Measurements from ENCODE around the gene PTPRT.

Gene PTPRT

DNA sequence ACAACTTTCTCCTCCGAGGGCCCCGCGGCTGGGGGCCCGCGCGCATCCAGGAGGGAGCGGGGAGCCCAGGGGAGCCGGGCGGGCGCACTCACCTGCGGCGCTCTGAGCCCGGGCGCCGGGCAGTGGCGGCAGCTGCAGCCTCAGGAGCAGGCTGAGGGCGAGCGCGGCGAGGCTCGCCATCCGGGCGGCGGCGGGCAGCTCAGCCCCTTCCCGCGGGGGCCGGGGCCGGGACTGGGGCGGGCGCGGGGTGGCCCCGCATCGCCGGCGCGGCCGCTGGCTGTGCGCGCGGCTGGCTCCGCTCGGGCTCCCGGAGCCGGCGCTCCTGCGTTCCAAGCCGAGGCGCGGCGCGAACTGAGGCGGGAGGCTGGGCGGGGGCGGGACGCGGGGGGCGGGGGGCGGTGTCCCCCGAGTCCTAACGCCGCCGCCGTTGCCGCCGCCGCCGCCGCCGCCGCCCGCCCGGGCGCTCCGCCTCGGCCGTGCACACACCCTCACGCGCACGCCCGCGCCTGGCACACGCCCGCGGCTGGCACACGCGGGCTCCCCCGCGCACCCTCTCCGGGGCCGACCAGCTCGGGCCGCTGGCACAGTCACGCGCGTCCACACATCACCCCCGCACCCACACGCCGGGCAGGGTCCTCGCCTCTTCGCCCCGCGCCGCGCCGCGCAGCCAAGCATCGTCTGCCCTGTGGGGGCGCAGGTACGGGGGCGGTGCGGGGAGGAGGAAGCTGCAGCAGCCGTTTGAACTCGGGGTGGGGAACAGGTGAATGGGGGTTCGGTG lies at the start of gene PTPRT:
Gene PTPRT, minus strand, starts transcription at position 353 of the 778 bp plus-strand sequence. Its CDS starts 173 bp downstream, at position 180.
- no peak for DNase-seq

DNA sequence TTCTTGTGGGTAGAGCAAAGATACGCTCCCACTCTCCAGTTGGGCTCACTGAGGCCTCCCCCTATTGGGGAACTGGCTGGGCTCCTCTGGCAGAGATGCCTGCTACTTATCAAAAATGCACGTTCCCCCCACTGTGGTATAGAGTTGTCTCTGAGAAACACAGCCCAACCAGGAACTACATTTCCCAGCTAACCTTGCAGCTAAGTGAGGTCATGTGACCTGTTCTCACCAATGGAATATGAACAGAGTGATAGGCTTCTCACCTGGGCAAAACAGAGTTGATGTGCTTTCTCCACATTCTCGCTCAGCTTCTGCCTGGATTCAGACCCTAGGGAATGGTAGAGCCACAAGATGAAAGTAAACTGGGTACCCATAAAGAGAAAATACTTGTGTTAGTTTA lies 49.1 kb upstream of the PTPRT start:
- no peak for DNase-seq

DNA sequence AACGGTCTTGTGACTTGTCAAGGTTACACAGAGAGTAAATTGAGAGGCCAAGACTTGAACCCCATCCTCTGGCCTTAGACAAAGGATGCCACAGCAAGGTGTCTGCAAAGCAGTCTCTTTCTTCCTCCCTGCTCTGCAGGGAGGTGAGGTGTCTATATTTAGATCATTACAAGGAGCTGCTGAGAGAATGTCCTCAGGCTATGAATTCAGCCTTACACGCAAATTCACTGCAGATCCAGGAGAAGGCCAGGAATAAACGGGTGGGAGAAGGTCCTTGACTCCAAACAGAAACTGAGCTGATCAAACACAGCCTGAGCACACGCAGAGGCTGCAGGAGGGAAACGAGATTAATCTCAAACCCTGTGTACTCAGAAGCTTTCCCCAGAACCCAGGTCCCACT lies 48.6 kb upstream of the PTPRT start:
- DNase-seq = no peak

DNA sequence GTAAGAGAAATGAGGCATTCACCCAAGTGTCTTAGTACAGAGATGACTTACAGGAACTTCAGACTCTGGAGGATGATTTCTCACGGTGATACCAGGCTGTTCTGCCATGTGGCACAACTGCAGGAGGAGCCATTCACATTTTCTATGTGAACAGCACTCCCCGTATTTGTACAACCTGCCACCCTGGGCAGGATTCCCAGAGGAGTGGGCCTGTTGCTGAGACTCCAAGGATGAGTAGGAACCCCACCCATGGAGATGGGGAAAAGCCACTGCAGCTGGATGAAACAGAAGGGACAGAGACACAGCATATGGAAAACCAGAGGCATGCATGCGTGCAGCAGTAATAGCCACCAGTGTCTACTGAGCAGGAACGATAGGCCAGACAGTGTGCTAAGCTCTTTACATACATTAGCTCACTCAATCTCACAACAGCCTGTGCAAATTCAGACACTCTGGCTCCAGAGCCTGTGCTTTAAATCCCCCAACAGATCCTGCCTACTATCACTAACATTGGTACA lies 48.0 kb upstream of the PTPRT start:
- DNase-seq = no peak

DNA sequence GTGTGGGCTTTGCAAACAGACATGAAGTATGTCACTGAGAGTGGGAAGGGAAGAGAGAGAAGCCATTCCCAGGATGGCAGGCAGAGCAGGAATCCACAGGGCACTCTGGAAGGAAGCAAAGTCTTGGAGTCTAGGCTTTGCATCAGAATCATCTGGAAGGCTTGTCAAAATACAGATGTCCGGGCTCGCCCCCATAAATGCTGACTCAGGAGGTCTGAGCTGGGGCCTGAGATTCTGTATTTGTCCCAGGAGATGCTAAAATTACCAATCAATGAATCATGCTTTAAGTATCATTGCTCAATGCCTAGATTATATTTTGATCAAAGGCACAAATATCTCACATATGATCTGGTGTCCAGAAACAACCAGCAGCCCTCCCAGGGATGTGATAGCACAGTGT lies 46.3 kb upstream of the PTPRT start:
- no peak for DNase-seq

DNA sequence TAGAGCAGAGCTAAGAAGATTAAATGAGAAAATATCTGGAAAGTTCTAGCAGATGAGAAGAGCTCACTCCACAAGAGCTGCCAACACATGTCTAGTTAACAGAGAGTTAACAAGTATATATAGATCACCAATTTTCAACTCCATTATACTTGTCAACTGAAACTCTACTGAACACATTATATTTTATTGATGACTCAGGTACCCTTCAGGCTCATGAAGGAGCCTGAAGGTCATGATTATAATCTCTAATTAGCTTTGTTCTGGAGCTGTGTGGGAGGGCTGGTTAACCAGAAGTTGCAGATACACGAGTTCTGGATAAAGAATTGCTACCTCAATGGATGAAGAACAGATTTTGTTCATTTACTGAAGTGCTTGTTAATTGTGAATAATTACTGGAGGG lies 42.1 kb upstream of the PTPRT start:
- DNase-seq = no peak

DNA sequence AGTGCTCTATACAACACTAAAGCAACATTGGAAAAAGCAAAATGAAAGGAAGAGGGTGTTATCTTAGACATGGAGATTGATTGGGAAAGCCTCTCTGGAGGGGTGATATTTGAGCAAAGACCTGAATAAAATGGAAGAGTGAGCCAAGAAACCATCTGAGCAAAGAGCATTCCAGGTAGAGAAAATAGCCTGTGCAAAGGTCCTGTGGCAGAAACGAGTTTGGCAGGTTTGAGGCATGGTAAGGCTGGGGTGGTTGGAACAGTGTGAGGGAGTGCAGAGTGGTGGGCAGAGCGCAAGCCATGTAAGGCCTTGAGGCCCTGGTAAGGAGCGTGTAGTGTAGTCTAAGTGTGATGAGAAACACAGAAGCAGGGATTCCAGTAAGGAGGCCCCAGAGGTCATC lies 40.0 kb upstream of the PTPRT start:
- no peak for DNase-seq

DNA sequence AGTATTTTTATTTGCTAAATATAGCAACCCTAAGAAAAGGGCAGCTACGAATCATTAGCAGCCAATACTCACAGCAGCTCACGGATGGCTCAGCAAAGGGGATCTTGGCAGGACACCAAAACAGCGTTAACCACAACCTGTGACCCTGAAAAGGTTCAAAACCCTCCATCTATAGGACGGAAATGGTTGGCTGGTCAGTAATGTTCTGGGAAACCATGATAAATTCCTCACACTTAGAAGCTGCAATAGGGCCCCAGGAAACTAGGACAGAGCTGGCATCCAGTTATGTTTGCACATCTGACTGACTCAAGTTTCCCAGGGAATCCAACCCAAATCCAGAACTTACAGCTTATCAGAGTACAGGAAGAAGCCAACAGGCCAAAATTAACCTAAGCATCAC lies 30.9 kb upstream of the PTPRT start:
- no peak for DNase-seq

DNA sequence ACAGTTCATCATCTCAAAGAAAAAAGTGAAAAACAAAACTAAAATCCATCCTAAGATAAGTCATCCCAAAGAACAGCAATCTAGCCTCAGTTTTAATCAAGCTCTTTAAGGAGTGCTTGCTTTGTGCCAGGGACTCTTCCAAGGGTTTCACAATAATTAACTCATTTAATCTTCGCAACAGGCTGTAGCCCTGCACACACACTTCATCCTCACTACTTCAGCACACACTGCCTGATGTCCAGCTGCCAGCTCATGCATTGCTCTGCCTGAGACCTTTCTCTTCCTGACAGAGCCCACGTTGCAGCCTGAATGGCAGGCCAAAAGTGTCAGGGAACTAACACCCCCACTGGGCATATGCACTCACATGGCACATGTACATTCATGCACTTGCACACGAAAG lies 21.2 kb upstream of the PTPRT start:
- no peak for DNase-seq

DNA sequence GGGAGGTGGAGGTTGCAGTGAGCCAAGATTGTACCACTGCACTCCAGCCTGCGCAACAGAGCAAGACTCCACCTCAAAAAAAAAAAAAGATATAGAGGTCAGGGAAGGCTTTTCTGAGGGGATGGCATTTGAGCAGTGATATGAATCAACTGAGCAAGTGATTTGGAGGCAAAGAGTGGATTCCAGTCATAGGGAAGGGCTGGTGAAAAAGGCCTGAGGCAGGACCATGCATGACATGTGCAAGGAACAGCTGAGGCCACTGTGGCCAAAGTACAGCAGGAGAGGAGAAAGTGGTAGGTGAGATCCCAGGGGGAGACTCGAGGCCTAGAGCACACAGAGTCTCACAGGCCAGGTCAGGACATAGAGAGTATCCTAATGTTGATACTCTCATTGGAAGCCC lies 20.1 kb upstream of the PTPRT start:
- no peak for DNase-seq

DNA sequence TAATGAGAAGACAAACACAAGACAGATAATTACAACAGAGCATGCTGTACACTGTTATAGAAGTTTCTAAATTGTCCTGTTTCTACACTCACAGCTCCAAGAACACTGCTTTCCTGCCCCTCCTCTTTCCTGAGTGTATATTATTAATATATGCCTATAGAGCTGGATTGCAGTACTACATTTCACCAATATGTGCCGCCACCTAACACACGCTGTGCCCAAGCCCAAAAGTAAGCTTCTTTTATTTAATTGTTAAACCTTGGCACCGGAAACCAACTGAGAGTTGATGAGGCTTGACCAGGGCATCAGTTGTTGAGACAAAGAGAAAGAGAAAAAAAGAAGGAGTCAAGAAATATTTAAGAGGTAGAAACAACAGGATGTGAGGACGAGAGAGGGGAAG lies 16.0 kb upstream of the PTPRT start:
- no peak for DNase-seq

DNA sequence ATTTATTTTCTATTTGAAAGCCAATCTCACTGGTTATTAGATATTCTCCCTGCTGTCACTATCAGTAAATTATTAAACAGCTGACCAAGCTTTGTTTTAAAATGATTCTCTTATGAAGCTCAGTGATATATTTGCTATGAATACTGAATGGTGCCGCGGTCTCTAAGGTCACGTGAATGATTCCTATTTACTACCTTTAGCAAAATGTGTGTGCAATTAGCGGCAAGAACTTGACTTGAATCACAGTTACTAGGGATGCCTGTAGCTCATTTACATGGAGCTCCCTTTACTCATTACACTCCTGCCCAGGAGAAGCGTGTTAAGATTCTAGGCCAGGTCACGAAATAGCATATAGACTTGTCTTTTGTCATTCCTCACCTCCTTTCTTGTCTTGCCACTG lies 12.4 kb upstream of the PTPRT start:
- no peak for DNase-seq

DNA sequence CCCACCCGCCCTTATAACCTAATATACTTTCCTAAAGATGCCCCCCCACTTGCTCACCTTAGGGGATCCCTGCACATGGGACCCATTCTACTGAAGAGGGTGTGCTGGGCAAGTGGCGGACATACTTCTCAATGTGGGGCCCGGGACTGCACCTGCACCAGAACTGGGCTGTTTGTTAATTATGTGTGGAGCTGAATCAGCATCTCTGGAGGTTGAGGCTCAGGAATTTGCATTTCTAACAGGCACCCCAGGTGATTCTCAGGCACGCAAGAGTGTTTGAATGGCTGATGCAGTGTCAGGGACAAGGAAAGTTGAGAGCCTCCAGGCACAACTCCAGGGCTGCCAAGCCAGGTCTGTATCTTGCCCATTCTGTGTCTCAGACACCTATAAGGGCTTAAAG lies 8.9 kb upstream of the PTPRT start:
- DNase-seq = no peak

DNA sequence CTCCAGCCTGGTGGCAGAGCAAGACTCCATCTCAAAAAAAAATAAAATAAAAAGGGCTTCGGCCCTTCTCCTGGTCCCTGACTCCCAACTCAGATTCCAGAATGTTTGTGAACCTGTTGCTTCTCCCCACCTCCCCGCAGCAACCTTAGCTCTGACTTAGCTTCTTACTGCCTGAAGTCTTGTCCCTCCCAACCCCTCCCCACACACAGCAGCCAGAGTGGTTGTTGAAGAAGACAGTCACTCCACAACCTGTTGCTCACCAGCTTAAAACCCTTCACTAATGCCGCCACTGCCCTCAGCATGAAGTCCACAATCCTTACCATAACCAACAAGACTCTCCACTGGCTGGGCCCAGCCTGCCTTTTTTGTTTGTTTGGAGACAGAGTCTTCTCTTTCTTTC lies 6.5 kb upstream of the PTPRT start:
- no peak for DNase-seq

DNA sequence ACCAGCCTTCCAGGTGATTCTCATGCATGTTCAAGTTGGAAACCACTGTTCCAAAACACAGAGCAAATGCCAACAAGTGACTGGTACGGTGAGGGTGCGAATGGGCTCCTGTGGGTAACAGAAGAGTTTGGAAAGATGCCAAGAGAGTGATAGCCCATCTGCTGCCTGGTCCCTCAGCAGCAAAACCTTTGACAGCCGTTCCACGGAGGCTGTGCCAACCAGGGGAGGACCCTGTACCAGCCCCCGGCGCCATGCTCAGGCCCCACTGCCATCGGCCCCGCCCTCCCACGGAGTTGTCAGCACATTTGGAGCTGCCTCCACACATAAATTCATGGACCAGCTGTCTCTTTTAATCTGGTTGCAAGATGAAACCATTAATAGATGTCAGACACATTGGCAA lies 4.4 kb upstream of the PTPRT start:
- no peak for DNase-seq

DNA sequence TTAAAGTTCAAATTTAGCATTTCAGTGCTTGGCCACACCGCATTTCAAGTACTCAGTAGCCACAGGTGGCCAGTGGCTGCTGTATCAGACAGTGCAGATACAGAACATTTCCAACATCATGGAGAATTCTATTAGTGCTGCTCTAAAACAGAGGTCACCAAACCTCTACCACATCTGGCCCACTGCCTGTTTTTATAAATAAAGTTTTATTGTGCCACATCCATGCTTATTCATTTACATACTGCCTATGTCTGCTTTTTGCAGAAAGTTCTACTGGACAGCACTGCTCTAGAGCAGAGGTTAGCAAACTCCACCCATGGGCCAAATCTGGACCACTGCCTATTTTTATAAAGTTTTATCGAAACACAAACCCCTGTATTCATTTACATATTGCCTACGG lies 3.7 kb upstream of the PTPRT start:
- DNase-seq = no peak

DNA sequence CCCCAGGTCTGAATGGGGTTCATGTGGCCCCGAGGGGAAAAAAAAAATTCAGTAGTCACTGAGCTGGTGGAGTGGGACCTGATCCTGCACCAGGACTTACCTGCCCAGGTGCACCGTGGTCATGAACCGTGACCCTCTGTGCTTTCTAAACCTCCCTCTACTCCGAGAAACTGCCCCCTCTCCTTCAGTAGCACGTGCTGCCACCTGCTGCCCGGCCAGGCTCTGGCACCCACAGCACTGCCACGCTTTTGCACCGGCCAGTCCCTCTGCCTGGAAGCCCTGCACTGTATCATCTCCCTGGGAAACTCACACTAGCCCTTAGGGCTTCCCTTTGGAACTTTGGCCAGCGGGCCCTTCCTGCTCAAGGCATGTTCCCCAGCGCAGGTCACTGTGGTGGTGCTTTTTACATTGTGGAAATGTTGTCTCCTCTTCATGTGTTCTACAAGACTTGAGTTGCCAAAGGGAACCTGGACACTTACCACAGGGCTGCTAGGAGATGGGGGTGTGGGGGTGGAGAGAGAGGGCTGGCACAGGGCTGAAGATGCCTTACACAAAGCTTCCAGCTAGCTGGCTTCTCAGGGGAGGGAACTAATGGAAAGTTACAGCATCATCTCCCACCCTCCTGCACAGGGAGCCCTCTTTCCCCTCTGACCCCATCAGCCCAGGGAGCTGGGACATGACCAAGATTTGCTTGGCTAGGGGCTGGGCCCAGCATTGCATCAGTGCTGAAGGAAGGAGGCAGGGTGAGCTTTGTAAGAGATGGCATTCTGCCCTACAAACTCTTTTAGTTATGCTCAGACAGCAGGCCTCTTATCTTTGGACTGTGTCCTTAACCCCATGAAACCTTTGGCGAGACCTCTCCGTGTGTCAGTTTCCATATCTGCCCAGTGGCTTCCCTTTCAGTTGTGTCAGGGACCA lies 2.5 kb upstream of the PTPRT start:
- no peak for DNase-seq

DNA sequence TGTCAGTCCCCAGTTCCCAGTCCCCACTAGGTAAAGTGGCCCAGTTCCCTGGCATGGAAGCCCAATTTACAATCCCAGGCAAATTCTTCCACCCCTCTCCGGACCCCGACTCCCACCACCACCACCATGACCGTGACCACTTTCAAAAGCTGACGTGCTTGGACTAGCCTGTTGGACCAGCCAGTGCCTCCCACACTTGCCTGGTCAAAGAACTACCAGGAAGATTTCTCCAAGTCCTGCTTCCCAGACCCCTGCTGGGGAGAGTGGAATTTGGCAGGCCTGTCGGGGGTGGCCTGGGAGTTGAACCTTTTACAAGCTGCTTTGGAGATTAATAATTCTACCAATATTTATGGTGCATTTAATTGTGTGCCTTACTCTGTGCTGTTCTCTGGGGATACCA lies 1.4 kb upstream of the PTPRT start:
- DNase-seq = no peak

DNA sequence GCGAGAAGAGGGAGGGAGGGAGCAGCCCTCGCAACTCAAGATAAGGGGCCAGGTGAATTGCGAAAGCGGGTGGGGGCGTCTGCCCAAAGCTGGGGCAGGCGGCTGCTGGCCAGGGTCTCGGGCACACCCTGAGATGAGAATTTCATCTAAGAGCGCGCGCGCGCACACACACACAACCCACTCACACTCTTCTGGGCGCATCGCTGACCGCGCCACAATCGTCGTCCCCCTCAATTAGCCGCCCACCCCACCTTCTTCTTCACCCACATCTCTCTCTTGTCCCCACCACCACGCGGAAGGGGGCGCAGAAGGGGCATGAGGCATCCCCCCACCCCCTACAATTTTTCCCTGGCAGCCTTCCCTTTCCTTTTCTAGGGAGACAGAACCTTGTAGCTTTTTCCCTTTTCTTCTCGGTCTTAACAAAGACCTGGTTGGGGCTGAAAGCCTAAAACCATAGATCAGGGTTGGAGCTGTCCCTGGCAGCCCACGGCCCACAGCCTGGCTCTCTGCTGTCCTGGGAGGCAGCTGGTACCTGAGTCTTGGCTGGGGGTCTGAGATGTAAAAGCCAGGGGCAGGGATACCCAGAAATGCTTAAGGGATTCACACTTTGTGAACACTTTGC lies 737 bp upstream of the PTPRT start:
- no peak for DNase-seq

DNA sequence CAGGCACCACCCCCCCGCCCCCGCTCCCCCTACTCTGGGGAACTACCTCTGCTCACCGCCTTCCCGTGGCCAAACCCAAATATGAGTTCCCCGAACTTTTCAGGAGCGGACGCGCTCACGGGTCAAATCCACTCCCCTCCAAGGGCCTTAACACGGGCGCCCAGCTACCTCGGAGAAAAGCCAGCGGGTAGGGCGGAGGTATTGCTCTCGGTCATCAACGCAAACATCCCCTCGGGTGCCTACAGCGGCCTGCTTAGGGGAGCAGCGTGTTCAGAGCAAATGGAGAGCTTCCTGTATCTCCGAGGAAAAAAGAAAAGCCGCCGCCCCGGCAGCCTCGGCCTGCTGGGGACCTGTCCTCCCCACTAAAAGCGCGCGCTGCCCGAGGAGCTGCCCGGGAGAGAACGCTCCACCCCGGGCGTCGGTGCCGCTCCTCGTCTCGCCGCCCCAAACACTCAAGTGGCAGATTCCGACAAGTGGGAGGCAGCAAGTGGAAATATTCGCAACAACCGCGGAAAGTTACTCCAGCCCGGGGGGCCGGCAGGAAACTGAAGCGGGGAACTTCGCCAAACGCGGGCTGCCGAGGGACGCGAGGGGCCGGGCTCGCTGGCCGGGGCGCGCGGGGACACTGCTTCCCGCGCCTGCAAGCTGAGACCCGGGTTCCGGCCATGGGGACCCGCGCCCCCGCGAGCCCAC lies 699 bp downstream of the PTPRT start:
- no peak for DNase-seq

DNA sequence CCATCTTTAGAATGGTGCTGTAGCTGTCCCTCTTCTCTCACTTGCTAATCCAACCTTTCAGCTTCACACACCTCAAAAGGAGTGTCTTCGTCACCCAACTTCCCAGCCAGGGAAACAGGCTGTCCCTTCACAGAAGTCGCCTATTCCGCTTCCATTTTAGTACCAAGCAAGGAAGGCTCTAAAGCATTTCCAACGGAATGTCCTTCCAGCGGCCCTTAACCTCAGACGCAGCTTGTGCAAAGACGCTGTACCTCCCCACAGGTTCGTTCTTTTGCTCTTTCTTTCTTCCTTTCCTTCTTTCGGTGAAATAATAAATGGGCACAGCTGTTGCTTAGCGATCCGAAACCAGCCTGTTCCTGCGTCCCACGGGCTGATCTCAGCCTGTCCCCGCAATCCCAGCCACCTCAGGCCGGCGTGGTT lies 1.5 kb downstream of the PTPRT start:
- no peak for DNase-seq

DNA sequence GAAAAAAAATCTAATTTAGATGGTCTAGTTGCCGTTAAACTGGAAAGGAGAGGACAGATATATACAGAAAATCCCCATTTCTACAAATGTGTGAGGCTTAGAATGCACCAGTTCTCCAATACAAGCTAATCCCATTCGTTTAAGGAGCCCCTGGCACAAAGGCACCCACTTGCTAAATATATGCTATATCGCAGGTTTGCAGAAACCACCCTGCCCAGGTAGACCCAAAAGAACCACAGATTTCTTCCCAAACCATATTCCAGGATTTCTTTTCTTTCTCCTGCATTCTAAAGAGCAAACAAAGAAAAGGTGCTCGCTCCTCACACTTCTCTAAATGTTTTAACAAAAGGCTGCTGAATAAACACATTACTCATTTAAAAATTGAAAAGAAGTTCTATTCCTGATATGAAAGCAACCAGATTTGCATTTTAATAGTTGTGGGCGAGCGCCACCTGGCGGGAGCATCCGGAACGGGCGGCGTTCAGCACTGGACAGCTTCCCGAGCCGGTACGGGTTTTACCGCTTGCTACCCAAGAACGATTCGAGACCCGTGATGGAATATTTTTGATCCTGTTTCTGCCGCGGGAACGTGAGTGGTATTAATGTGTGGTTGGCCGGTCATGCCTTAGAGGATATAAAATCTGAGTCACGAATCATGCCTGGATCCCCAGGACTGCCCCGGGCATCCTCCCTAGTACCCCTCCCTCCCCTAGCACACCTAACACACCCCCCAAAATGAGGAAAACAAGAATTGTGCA lies 2.1 kb downstream of the PTPRT start:
- peak; percentile 12 for DNase-seq

Measured in activated effector memory CD4-positive, alpha-beta T cell treated with Interleukin-2 at 50 U/mL for 16 hours (primary cell).